ENCODE data around the gene TDRD1.

TDRD1 gene

GRCh38 chr10:114179747-114180146 lies 594 bp downstream of the TDRD1 start:
- DNase-seq = no peak

DNA sequence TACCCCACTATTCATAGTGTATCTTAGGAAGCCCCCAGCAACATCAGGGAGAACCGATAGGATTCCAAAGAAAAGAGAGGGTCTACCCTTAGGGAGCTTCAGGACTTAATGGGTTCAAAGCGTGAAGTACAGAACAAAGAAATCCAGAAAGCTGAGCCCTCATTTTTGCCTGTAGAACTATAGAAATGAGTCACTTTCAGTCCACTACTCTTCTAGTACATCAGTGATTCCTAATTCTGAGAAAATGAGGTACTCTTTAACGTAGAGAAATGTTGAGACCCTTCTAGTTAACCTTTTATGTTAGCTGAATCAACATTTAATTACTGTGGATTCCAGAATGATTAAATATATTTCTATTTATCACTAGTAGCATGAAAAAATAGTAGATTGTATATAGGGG lies 1.8 kb downstream of the TDRD1 start:
- no peak for DNase-seq

DNA sequence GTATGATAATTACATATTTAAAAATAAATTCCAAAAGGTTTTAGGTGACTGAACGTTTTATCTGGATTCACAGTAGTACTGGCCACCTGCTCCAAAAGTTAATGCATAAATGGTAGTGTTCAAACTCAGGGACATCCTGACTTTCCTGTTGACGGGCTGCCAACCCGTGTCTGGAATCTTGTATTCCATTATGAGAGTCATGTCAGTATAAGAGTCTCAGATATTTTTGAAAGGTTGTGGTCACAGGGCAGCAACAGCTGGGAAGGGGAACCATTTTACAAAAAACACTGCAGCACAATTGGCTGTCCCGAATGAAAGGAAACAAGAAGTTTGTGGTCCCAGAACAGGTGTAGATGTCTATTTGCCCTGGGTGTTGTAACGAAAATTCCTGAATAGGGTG lies 2.8 kb downstream of the TDRD1 start:
- DNase-seq = no peak

DNA sequence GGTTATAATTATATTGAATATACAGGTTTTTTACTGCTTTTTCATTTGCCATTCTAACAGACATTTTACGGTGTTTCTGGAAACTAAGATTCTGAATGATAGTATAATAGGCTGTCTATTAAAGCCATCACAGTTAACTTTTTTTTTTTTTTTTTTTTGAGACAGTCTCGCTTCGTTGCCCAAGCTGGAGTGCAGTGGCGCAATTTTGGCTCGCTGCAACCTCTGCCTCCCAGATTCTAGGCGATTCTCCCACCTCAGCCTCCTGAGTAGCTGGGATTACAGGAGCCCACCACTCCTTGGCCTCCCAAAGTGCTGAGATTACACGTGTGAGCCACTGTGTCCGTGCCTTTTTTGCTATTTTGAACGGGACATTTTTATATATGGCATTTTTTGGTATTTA lies 4.4 kb downstream of the TDRD1 start:
- DNase-seq = no peak

- no peak for DNase-seq
Measured at GRCh38 chr10:114184276-114184675, 5.1 kb downstream of the TDRD1 start.

DNA sequence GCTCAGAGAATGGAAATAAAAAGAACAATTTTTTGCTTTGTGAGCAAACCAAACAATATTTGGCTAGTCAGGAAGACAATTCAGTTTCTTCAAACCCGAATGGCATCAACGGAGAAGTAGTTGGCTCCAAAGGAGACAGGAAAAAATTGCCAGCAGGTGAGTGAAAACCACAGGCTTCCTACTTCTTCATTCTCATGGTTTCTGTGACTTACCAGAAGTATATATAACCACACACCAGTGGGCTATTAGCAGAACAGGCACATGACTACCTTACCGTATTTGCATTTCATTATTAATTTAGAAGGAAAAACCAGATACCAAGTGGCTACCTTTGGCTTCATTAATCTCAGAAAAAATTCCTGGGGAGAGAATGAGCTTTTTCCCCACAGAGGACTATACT lies 8.8 kb downstream of the TDRD1 start:
- no peak for DNase-seq

DNA sequence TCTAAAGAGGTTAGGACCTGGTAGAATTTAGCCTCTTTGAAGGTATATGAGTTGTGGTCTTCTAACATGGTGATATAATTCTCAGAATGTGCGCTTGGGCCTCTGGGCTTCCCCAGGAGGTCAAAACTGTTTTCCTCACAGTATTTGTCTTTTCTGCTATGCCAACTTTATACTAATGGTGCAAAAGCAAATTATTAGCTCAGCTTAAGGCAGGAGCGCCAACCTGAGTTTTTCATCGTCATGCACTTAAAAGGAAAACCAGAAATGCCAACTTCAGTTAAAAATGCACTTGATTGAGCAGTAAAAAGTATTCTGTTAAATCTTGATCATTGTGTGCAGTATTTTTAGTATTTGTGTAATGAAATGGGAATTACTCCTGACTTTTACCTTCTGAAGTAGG lies 9.7 kb downstream of the TDRD1 start:
- DNase-seq = no peak

GRCh38 chr10:114189700-114190099 lies 10.5 kb downstream of the TDRD1 start:
- no peak for DNase-seq

DNA sequence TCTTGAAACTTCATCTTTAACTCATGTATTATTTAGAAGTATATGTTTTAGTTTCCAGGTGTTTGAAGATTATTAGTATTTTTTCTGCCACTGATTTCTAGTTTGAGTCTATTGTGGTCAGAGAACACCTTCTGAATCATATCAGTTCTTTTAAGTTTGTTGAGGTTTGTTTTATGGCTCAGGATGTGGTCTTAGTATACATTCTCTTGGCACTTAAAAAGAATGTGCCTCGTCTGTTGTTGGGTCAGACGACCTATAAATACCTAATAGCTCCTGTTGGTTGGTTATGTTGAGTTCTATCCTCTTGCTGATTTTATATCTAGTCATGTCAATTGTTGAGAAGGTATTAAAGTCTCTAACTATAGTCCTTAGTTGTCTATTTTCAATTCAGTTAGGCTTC lies 15.9 kb downstream of the TDRD1 start:
- no peak for DNase-seq

GRCh38 chr10:114199239-114199638 lies 20.1 kb downstream of the TDRD1 start:
- DNase-seq = no peak

GRCh38 chr10:114202812-114203211 lies 23.7 kb downstream of the TDRD1 start:
- no peak for DNase-seq

DNA sequence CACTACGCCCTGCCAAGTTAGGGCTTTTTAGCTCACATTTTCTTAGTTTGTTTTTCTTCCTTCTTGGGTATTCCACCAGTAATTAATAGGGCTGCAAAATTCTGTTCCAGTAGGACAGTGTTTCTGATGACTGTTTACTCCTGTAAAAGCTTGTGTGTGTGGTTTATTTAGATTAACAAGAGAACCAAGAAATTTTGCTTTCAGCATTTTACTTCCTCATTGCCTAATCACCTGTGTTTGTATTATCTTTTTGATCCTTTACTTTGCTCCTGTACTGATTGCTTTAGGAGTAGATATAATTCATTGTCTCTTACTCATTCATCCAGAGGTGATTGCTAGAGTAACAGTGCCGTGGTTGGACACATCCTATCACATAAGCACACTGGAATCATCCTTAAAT lies 27.7 kb downstream of the TDRD1 start:
- DNase-seq = no peak

- DNase-seq = no peak
Measured at GRCh38 chr10:114207349-114207748, 28.2 kb downstream of the TDRD1 start.

GRCh38 chr10:114208351-114208750 lies 29.2 kb downstream of the TDRD1 start:
- no peak for DNase-seq

GRCh38 chr10:114212153-114212552 lies 33.0 kb downstream of the TDRD1 start:
- DNase-seq = no peak

- DNase-seq = no peak
Measured at GRCh38 chr10:114215033-114215432, 35.9 kb downstream of the TDRD1 start.

GRCh38 chr10:114220281-114220680 lies 41.1 kb downstream of the TDRD1 start:
- DNase-seq = no peak

DNA sequence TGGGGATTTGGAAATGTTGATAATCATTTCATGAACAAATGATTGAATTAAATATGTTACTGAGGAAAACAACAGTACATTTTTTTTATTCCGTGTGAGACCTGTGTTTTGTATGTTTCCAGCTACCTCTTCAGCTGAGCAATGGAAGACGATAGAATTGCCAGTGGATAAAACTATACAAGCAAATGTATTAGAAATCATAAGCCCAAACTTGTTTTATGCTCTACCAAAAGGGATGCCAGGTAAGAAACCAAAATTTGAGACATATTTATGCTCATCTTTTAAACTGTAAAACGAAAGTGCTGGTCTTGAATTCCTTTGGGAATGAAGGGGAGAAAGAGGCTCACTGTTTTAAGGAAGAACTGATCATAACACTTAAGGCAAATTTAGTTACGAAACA lies 42.1 kb downstream of the TDRD1 start:
- no peak for DNase-seq

DNA sequence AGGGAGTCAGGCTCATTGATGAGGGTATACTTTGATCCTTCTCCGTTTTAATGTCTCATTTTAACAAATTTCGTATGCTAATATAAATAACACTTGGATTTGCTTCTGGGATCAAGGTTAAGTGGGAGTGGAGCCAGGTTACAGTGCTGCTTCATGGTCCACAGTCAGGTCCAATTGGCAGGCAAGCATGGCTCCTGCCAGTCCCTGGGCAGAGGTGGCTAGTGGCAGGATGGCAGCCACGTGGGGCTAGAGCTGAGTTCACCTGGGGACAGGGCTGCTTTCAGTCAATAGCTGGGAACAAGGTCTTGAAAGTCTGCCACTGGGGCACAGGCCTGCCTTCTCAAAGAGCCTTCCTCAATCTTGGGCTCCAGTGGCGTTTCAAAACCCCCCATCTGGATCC lies 43.9 kb downstream of the TDRD1 start:
- no peak for DNase-seq

- DNase-seq = no peak
Measured at GRCh38 chr10:114228156-114228555, 49.0 kb downstream of the TDRD1 start.

DNA sequence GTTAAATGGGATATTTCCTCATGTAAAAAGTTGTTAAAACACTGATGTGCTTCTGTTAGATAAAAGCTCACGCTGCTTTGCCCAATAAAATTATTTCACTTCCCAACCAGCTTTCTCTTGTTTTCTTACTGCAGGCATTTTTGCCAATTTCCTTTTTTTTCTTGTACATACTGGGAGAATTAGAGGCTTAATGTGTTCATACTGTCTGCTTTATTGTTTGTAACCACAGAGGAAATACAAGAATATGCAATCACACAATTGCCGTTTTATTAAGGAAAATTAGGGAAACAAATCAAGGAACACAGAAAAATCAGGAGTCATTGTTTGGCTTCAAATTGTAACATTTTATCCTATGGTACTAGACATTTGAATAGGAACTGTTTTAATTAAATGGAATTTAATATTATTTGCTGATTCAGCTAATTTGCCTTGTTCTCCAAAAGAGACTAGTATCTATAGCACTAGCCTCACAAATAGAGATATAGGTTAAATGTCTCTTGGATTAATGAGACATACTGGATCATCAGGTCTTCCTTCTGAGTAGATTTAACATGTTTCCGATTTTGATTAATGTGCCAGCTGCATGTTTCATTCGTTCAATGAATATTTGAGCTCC lies 53.5 kb downstream of the TDRD1 start:
- no peak for DNase-seq

DNA sequence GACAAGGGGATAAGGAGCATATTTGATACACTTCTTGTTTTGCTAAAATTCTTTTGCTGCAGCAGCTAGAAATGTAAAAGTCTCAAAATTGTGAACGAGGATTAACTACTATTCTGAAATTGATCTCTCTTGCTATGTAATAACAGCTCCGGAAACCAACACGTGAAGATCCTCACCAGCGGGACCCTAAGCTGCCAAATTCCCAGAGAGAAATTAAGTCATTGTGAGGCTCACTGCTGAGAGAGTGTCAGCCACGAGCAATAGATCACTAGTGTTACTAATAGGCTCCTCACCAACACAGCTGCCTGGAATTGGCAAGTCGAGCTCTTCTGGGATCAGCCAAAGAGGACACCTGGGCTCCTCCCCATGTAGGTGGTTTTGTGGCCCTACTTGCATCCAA lies 54.3 kb downstream of the TDRD1 start:
- DNase-seq = no peak

- DNase-seq = no peak
Measured at GRCh38 chr10:114234132-114234531, 55.0 kb downstream of the TDRD1 start.

DNA sequence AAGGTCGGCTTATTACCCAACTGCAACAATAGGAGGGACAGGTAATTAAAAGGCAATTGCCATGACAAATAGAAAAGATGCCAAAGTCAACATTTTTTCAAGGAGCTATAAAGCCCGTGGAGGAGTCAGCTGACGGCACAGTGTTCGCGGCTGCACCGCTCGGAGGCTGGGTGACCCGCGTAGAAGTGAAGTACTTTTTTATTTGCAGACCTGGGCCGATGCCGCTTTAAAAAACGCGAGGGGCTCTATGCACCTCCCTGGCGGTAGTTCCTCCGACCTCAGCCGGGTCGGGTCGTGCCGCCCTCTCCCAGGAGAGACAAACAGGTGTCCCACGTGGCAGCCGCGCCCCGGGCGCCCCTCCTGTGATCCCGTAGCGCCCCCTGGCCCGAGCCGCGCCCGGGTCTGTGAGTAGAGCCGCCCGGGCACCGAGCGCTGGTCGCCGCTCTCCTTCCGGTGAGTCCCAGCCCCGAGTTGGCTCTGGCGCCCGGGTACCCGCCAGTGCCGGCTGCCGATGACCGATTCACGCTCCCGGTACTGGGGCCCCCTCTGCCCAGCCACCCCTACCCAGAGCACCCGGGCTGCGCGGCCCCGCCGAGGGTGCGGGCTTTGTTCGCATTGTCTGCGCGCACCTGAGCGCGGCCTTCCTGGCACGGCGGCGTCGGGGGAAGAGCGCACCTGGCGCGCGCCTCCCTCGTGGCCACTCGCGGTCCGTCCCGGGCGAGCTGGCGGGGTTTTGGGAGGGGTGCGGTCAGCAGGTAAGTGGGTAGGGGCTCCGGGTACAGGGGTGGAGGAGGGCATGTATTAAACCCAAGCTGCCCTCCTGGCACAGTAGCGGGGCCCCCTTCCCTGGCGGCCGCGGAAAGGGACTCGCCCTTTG lies 60.2 kb downstream of the TDRD1 start, which contains the start of gene VWA2:
VWA2 (plus strand) TSS at position 138 of the 877 bp plus-strand sequence. CDS start 9,460 bp downstream, outside the sequence.
- DNase-seq = no peak

DNA sequence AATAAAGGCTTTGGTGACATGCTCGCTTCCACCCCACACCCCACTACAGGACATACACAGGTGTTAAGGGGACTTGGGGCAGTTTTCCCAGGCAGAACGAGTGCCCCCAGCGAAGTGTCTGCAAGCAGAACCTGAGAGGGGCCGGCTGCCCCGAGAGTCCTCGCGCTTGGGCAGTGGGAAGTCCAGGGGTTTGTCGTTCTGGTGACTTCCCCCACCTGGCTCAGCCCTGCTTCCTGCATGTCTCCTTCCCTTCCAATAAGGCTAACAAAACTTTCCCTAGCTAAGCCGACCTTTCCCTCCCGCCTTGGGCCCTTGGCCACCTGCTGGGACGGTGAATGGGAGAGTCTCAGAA lies 60.8 kb downstream of the TDRD1 start:
- DNase-seq = no peak

Data from suppressor macrophage treated with lipopolysaccharide for 4 hours (primary cell).